PC-3 (cell line): ENCODE data around the gene CCDC92. TPM values are rescaled to one million over a fixed set of nuclear protein-coding genes. Genes with fewer than 3 reads are reported as not detected.

Source experiments
- ATAC-seq: fragments of 200-7000 bp; cut with Tn5 transposase; 2 replicates; pipeline ENCODE4 v1.9.1; 2020; ENCODE audit warnings: mild to moderate bottlenecking, moderate library complexity
- BruUV-seq: library from RNA; stranded (reverse); fragments of 400-500 nt; replicated peaks from 2 replicates; lab custom pipeline; 2021; lab: Mats Ljungman, UMichigan
- CTCF ChIA-PET: fragments of 300-600 bp; sonication (Branson Sonifier 250); formaldehyde crosslinking; loops from one replicate; lab custom pipeline; 2022; ENCODE audit warnings: antibody characterized with exemption; lab: Charles Lee
- POLR2A ChIA-PET: fragments of 300-600 bp; sonication (Branson Sonifier 250); formaldehyde crosslinking; loops from one replicate; lab custom pipeline; 2022; ENCODE audit warnings: antibody characterized with exemption; ENCODE audit not compliant: unreplicated experiment; lab: Charles Lee
- DNase-seq: peaks from one replicate; pipeline ENCODE4 v3.0.0-alpha.2; 2015
- H2AFZ ChIP-seq: fragments of 300-600 bp; sonication (generic); 2 replicates; pipeline ENCODE4 v1.6.0; 2016; ENCODE audit warnings: antibody characterized with exemption, low read length
- H3F3A ChIP-seq: fragments of 300-600 bp; sonication (generic); one replicate; pipeline ENCODE4 v1.6.0; 2017; ENCODE audit warnings: antibody characterized with exemption, low read length, control low read depth, mild to moderate bottlenecking; ENCODE audit not compliant: unreplicated experiment
- H3K27ac ChIP-seq: fragments of 300-600 bp; sonication (generic); 2 replicates; pipeline ENCODE4 v1.5.1; 2016; ENCODE audit warnings: mild to moderate bottlenecking, low read length
- H3K27me3 ChIP-seq: fragments of 300-600 bp; sonication (generic); 2 replicates; pipeline ENCODE4 v1.6.1; 2016; ENCODE audit warnings: low read length, mixed read lengths
- H3K36me3 ChIP-seq: fragments of 300-600 bp; sonication (generic); 2 replicates; pipeline ENCODE4 v1.6.1; 2016; ENCODE audit warnings: low read depth, mixed run types, low read length, mixed read lengths
- H3K4me1 ChIP-seq: fragments of 300-600 bp; sonication (generic); 2 replicates; pipeline ENCODE4 v1.5.1; 2016; ENCODE audit warnings: low read length; ENCODE audit not compliant: insufficient read depth
- H3K4me2 ChIP-seq: fragments of 300-600 bp; sonication (generic); 2 replicates; pipeline ENCODE4 v1.6.0; 2016; ENCODE audit warnings: low read length
- H3K4me3 ChIP-seq: fragments of 300-600 bp; sonication (generic); 2 replicates; pipeline ENCODE4 v1.5.1; 2016; ENCODE audit warnings: mild to moderate bottlenecking, low read length, mixed read lengths
- H3K79me2 ChIP-seq: fragments of 300-600 bp; sonication (generic); 2 replicates; pipeline ENCODE4 v1.6.1; 2017; ENCODE audit warnings: low read length, mixed read lengths
- H3K9ac ChIP-seq: fragments of 300-600 bp; sonication (generic); 2 replicates; pipeline ENCODE4 v1.6.0; 2016; ENCODE audit warnings: mild to moderate bottlenecking, low read length
- H3K9me2 ChIP-seq: fragments of 300-600 bp; sonication (generic); replicated peaks from 2 replicates; pipeline ENCODE4 v1.6.1; 2016; ENCODE audit warnings: mixed run types, low read length, mixed read lengths
- H3K9me3 ChIP-seq: fragments of 300-600 bp; sonication (generic); 2 replicates; pipeline ENCODE4 v1.6.1; 2016; ENCODE audit warnings: low read length, mixed read lengths
- H4K20me1 ChIP-seq: fragments of 300-600 bp; sonication (generic); 2 replicates; pipeline ENCODE4 v1.6.1; 2016; ENCODE audit warnings: low read length, mixed read lengths
- EZH2 ChIP-seq: fragments of 300-600 bp; sonication (generic); IDR thresholded peaks from one replicate; pipeline ENCODE4 v1.6.1; 2017; ENCODE audit warnings: antibody characterized with exemption, mild to moderate bottlenecking, low read length; ENCODE audit not compliant: unreplicated experiment
- EZH2phosphoT487 ChIP-seq: fragments of 300-600 bp; sonication (generic); IDR thresholded peaks from 2 replicates; pipeline ENCODE4 v1.6.1; 2018; ENCODE audit warnings: mild to moderate bottlenecking, antibody characterized with exemption, low read length, borderline replicate concordance
- intact Hi-C: fragments of 100-400 bp; cut with micrococcal nuclease; formaldehyde crosslinking; loops from 2 replicates; pipeline ENCODE4 v1.9.0; 2023
- total RNA-seq: library from RNA; depleted of rRNA; stranded (reverse); fragments of >200 nt; gene quantifications from 2 replicates; pipeline ENCODE4 v1.2.3, GENCODE V29; 2014
- TF ChIP-seq, protein P1 (sequence below): fragments of 300-600 bp; sonication (generic); conservative IDR thresholded peaks from 2 replicates; pipeline ENCODE4 v1.5.1; 2017; ENCODE audit warnings: antibody characterized with exemption, low read depth, mild to moderate bottlenecking, low read length

Gene CCDC92
- total RNA-seq, 1 experiment from 2014 or later: 9.6 TPM

DNA sequence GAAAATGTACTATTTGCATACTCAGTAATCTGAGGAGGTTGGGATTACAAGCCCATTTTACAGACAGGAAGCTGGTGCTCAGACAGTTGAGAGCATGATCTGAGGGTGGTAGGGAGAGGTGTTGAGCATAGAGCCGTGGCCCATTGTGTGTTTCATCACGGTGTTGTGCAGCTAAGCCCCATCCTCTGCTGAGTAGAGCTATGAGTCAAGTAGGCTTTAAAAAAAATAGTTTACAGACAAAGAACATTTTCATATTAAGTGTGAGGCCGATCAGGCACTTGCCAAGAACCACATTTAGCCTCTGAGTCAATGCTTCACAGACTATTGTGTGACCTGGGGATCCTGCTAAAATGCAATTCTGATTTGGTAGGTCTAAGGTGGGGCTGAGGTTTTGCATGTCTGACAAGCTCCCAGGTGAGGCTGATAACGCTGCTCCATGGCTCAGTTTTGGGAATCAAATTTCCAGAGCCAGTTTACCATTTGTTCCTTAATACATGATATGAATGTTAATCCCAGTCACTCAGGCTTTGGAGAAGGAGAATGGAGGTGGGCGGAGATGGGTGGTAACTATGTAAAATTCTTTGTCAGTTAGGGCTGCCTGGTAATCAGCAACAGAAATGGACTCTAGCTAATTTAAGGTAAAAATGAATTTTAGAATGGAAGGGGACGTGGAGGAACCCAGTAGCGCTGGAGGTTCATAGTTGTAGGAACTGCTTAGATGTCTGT lies 22.6 kb upstream of the CCDC92 start:
- no peak for TF ChIP-seq EZH2phosphoT487
- TF ChIP-seq, protein P1, sequence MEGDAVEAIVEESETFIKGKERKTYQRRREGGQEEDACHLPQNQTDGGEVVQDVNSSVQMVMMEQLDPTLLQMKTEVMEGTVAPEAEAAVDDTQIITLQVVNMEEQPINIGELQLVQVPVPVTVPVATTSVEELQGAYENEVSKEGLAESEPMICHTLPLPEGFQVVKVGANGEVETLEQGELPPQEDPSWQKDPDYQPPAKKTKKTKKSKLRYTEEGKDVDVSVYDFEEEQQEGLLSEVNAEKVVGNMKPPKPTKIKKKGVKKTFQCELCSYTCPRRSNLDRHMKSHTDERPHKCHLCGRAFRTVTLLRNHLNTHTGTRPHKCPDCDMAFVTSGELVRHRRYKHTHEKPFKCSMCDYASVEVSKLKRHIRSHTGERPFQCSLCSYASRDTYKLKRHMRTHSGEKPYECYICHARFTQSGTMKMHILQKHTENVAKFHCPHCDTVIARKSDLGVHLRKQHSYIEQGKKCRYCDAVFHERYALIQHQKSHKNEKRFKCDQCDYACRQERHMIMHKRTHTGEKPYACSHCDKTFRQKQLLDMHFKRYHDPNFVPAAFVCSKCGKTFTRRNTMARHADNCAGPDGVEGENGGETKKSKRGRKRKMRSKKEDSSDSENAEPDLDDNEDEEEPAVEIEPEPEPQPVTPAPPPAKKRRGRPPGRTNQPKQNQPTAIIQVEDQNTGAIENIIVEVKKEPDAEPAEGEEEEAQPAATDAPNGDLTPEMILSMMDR: no peak
- Histone ChIP-seq H3K9me3 (no peaks in the 10 kb centered on the region), H4K20me1 (peaks cover 3% of the 10 kb centered on the region; the same call in 1 of the 2 replicates), H3K4me3 (no peak overlapping the region), H3K9me2 (no peaks in the 10 kb centered on the region), H3K27ac (no peak overlapping the region), H3K27me3 (no peaks in the 10 kb centered on the region), H2AFZ (no peak overlapping the region), H3K4me1 (no peaks in the 10 kb centered on the region), H3K4me2 (no peak overlapping the region), H3F3A (no peaks in the 10 kb centered on the region), H3K9ac (no peak overlapping the region), H3K36me3 (peaks cover 42% of the 10 kb centered on the region), H3K79me2 (peaks cover 25% of the 10 kb centered on the region; the same call in 1 of the 2 replicates)
- ATAC-seq: peak; percentile 70
- intact Hi-C loops: no loop called here
- BruUV-seq: no TSS peak
- CTCF ChIA-PET: no interaction called here
- POLR2A ChIA-PET: no interaction called here
- peak; percentile 52 for DNase-seq

DNA sequence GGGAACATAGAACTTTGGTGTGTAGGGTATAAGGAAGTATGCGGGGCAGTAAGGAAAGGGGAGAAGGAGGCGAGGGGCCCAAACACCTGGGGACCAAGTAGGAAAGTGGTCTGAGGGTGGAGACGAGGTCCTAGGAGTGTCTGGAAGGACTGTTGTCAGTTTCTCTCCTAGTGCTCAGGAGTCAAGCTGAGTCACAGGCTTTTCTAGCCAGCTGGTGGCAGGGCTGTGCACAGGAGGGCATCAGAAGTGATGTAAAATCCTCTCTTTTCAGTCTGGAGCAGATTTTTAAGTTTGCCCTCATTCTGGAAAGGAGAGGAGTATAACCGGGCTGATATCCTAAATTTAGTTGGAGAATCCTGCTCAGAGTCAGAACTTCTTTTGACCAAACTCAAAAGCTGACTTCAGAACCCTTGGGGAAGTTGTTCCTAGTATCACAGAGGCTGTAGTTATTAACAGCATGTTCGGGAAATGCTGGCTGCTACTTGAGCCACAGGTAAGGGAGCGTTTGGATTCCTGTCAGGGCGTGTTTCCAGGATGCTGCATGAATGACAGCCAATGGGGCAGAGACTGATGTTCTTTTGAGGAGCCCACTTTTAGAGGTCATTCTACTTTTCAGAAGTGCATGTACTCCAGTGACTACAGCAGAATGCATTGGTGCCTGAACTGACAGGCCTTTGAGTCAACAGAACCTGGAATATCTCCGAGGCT lies 19.6 kb upstream of the CCDC92 start:
- no peak overlapping the region for H3K4me3 ChIP-seq
- H3K4me1 ChIP-seq: no peaks in the 10 kb centered on the region
- no peak overlapping the region for H3K27ac ChIP-seq
- no peaks in the 10 kb centered on the region for H3K9me3 ChIP-seq
- no peak overlapping the region for H2AFZ ChIP-seq
- peaks cover under 1% of the 10 kb centered on the region; the same call in 1 of the 2 replicates for H4K20me1 ChIP-seq
- intact Hi-C loops: no loop called here
- H3F3A ChIP-seq: no peaks in the 10 kb centered on the region
- no TSS peak for BruUV-seq
- no peak overlapping the region for H3K4me2 ChIP-seq
- no peak for ATAC-seq
- H3K27me3 ChIP-seq: no peaks in the 10 kb centered on the region
- no peak for TF ChIP-seq EZH2
- TF ChIP-seq EZH2phosphoT487: no peak
- TF ChIP-seq, protein P1: no peak
- ChIA-PET CTCF (no interaction called here), POLR2A (no interaction called here)
- peaks cover 20% of the 10 kb centered on the region; the same call in 1 of the 2 replicates for H3K79me2 ChIP-seq
- H3K9me2 ChIP-seq: no peaks in the 10 kb centered on the region
- no peak overlapping the region for H3K9ac ChIP-seq
- H3K36me3 ChIP-seq: peaks cover 60% of the 10 kb centered on the region
- no peak for DNase-seq
